GM23338 (cell line): Measurements from ENCODE around the gene LOXHD1. TPM values are rescaled to one million over a fixed set of nuclear protein-coding genes. Genes with fewer than 3 reads are reported as not detected.

Experiments used
- ATAC-seq: fragments of 200-7000 bp; cut with Tn5 transposase; 3 replicates; pipeline ENCODE4 v1.9.1; 2020
- DNase-seq: peaks from one replicate; pipeline ENCODE4 v3.0.0-alpha.2; 2015; ENCODE audit warnings: low spot score
- H2AFZ ChIP-seq: fragments of 200-600 bp; sonication (generic); 2 replicates; pipeline ENCODE4 v1.8.0; 2016; ENCODE audit warnings: antibody characterized with exemption, mild to moderate bottlenecking, moderate library complexity
- H3F3A ChIP-seq: fragments of 200-600 bp; sonication (generic); replicated peaks from 2 replicates; pipeline ENCODE4 v1.8.0; 2017; ENCODE audit warnings: antibody characterized with exemption, mixed run types, low read depth
- H3K27ac ChIP-seq: fragments of 200-600 bp; sonication (generic); 2 replicates; pipeline ENCODE4 v1.6.1; 2016; ENCODE audit warnings: low read depth
- H3K27me3 ChIP-seq: fragments of 200-600 bp; sonication (generic); 2 replicates; pipeline ENCODE4 v1.8.0; 2016; ENCODE audit warnings: mild to moderate bottlenecking, mixed run types, moderate library complexity; ENCODE audit not compliant: insufficient read depth
- H3K36me3 ChIP-seq: fragments of 200-600 bp; sonication (generic); 2 replicates; pipeline ENCODE4 v1.8.0; 2016; ENCODE audit warnings: mild to moderate bottlenecking; ENCODE audit not compliant: insufficient read depth
- H3K4me1 ChIP-seq: fragments of 200-600 bp; sonication (generic); 2 replicates; pipeline ENCODE4 v1.8.0; 2016; ENCODE audit warnings: mild to moderate bottlenecking, moderate library complexity; ENCODE audit not compliant: insufficient read depth
- H3K4me2 ChIP-seq: fragments of 200-600 bp; sonication (generic); 2 replicates; pipeline ENCODE4 v1.7.1; 2017; ENCODE audit warnings: mixed run types
- H3K4me3 ChIP-seq: fragments of 200-600 bp; sonication (generic); 2 replicates; pipeline ENCODE4 v1.6.1; 2016; ENCODE audit warnings: mixed run types
- H3K79me2 ChIP-seq: fragments of 200-600 bp; sonication (generic); replicated peaks from 2 replicates; pipeline ENCODE4 v1.8.0; 2017; ENCODE audit warnings: mild to moderate bottlenecking; ENCODE audit not compliant: insufficient read depth
- H3K9me2 ChIP-seq: fragments of 200-600 bp; sonication (generic); 2 replicates; pipeline ENCODE4 v1.8.0; 2017; ENCODE audit not compliant: insufficient read depth
- H4K20me1 ChIP-seq: fragments of 200-600 bp; sonication (generic); replicated peaks from 2 replicates; pipeline ENCODE4 v1.8.0; 2017; ENCODE audit warnings: mild to moderate bottlenecking; ENCODE audit not compliant: insufficient read depth
- H3K27ac Mint-ChIP-seq: 2 replicates; pipeline ENCODE4 v1.8.0; 2020; ENCODE audit warnings: inconsistent platforms, mild to moderate bottlenecking, moderate library complexity, mixed read lengths
- H3K27me3 Mint-ChIP-seq: 3 replicates; pipeline ENCODE4 v1.8.0; 2022; ENCODE audit warnings: low read depth, mild to moderate bottlenecking, moderate library complexity, mixed read lengths, inconsistent platforms; ENCODE audit not compliant: insufficient read depth, poor library complexity
- H3K36me3 Mint-ChIP-seq: 3 replicates; pipeline ENCODE4 v1.8.0; 2021; ENCODE audit warnings: low read depth, mild to moderate bottlenecking, inconsistent platforms, moderate library complexity, mixed read lengths
- H3K4me1 Mint-ChIP-seq: 3 replicates; pipeline ENCODE4 v1.8.0; 2020; ENCODE audit warnings: mild to moderate bottlenecking, inconsistent platforms, mixed read lengths
- H3K4me3 Mint-ChIP-seq: 3 replicates; pipeline ENCODE4 v1.8.0; 2021; ENCODE audit warnings: moderate library complexity, mild to moderate bottlenecking, inconsistent platforms, mixed read lengths
- H3K9me3 Mint-ChIP-seq: 3 replicates; pipeline ENCODE4 v1.8.0; 2020; ENCODE audit warnings: moderate library complexity, mild to moderate bottlenecking, inconsistent platforms, mixed read lengths
- CREB1 ChIP-seq: fragments of 250-450 bp; sonication (Bioruptor Pico); IDR thresholded peaks from 2 replicates; pipeline ENCODE4 v1.5.0; 2020; ENCODE audit warnings: low read depth, mild to moderate bottlenecking, moderate library complexity
- EZH2 ChIP-seq: fragments of 200-600 bp; sonication (generic); IDR thresholded peaks from one replicate; pipeline ENCODE4 v1.8.0; 2017; ENCODE audit warnings: antibody characterized with exemption, mild to moderate bottlenecking, low read depth; ENCODE audit not compliant: unreplicated experiment
- NANOG ChIP-seq: IDR thresholded peaks from 2 replicates; pipeline ENCODE4 v1.6.1; 2016; ENCODE audit warnings: antibody characterized with exemption, borderline replicate concordance
- ZNF331 ChIP-seq: fragments of 250-450 bp; sonication (Bioruptor Pico); IDR thresholded peaks from 2 replicates; pipeline ENCODE4 v1.5.0; 2020; ENCODE audit warnings: low read depth, mild to moderate bottlenecking, moderate library complexity
- polyA plus RNA-seq: library from polyadenylated mRNA; unstranded; fragments of >200 nt; fragmentation: Nextera tagmentation; extraction: Ambion mirVana; gene quantifications from 2 replicates; pipeline ENCODE4 v1.2.1, GENCODE V29; 2016
- total RNA-seq: library from RNA; depleted of rRNA; stranded (reverse); fragments of >200 nt; shearing (Covaris generic); gene quantifications from 2 replicates; pipeline ENCODE4 v1.2.3, GENCODE V29; 2014
- TF ChIP-seq, protein P1 (sequence below): fragments of 250-450 bp; sonication (Bioruptor Pico); IDR thresholded peaks from 2 replicates; pipeline ENCODE4 v1.5.0; 2020; ENCODE audit warnings: mild to moderate bottlenecking, moderate library complexity
- TF ChIP-seq, protein P2 (sequence below): IDR thresholded peaks from 2 replicates; pipeline ENCODE4 v1.6.1; 2016; ENCODE audit warnings: antibody characterized with exemption
- TF ChIP-seq, protein P3 (sequence below), 2 experiments: fragments of 200-600 bp in 1 of 2; sonication (generic) in 1 of 2; conservative IDR thresholded peaks; 2 replicates each; pipeline versions ENCODE4 v1.5.1 to v1.6.1; 2016 to 2017; ENCODE audit warnings: antibody characterized with exemption in 2 of 2, low read depth in 2 of 2, mild to moderate bottlenecking in 2 of 2, moderate library complexity in 1 of 2

The LOXHD1 gene
- total and polyA plus RNA-seq, 2 experiments from 2014 or later, result 0.17 TPM; not detected in 1

DNA sequence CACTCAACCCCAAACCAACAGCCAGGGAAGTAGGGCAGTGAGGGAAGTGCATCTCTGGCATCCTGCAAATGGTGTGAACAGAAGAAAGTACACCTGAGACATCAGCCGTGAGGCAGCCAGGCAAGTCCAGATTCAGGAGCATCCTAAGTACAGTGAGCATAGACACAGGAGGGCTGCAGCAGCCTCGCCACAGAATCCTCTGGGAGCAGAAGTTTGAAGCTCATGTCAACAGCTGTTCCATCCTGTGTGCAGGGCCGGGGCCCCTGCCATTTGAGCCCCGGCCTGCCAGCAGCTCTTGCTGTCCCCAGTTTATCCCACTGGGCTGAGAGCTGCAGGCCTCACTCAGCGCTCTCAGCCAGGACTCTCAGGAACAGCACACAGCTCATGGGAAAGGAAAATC is 14.5 kb downstream of the LOXHD1 start (continued):
- TF ChIP-seq, protein P1, sequence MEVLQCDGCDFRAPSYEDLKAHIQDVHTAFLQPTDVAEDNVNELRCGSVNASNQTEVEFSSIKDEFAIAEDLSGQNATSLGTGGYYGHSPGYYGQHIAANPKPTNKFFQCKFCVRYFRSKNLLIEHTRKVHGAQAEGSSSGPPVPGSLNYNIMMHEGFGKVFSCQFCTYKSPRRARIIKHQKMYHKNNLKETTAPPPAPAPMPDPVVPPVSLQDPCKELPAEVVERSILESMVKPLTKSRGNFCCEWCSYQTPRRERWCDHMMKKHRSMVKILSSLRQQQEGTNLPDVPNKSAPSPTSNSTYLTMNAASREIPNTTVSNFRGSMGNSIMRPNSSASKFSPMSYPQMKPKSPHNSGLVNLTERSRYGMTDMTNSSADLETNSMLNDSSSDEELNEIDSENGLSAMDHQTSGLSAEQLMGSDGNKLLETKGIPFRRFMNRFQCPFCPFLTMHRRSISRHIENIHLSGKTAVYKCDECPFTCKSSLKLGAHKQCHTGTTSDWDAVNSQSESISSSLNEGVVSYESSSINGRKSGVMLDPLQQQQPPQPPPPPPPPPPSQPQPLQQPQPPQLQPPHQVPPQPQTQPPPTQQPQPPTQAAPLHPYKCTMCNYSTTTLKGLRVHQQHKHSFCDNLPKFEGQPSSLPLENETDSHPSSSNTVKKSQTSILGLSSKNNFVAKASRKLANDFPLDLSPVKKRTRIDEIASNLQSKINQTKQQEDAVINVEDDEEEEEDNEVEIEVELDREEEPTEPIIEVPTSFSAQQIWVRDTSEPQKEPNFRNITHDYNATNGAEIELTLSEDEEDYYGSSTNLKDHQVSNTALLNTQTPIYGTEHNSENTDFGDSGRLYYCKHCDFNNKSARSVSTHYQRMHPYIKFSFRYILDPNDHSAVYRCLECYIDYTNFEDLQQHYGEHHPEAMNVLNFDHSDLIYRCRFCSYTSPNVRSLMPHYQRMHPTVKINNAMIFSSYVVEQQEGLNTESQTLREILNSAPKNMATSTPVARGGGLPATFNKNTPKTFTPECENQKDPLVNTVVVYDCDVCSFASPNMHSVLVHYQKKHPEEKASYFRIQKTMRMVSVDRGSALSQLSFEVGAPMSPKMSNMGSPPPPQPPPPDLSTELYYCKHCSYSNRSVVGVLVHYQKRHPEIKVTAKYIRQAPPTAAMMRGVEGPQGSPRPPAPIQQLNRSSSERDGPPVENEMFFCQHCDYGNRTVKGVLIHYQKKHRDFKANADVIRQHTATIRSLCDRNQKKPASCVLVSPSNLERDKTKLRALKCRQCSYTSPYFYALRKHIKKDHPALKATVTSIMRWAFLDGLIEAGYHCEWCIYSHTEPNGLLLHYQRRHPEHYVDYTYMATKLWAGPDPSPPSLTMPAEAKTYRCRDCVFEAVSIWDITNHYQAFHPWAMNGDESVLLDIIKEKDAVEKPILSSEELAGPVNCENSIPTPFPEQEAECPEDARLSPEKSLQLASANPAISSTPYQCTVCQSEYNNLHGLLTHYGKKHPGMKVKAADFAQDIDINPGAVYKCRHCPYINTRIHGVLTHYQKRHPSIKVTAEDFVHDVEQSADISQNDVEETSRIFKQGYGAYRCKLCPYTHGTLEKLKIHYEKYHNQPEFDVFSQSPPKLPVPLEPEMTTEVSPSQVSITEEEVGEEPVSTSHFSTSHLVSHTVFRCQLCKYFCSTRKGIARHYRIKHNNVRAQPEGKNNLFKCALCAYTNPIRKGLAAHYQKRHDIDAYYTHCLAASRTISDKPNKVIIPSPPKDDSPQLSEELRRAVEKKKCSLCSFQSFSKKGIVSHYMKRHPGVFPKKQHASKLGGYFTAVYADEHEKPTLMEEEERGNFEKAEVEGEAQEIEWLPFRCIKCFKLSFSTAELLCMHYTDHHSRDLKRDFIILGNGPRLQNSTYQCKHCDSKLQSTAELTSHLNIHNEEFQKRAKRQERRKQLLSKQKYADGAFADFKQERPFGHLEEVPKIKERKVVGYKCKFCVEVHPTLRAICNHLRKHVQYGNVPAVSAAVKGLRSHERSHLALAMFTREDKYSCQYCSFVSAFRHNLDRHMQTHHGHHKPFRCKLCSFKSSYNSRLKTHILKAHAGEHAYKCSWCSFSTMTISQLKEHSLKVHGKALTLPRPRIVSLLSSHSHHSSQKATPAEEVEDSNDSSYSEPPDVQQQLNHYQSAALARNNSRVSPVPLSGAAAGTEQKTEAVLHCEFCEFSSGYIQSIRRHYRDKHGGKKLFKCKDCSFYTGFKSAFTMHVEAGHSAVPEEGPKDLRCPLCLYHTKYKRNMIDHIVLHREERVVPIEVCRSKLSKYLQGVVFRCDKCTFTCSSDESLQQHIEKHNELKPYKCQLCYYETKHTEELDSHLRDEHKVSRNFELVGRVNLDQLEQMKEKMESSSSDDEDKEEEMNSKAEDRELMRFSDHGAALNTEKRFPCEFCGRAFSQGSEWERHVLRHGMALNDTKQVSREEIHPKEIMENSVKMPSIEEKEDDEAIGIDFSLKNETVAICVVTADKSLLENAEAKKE, result no peak
- TF ChIP-seq EZH2 (no peak), CREB1 (CRISPR knock-in tag) (no peak), NANOG (no peak), ZNF331 (CRISPR knock-in tag) (no peak)
- TF ChIP-seq, protein P2, sequence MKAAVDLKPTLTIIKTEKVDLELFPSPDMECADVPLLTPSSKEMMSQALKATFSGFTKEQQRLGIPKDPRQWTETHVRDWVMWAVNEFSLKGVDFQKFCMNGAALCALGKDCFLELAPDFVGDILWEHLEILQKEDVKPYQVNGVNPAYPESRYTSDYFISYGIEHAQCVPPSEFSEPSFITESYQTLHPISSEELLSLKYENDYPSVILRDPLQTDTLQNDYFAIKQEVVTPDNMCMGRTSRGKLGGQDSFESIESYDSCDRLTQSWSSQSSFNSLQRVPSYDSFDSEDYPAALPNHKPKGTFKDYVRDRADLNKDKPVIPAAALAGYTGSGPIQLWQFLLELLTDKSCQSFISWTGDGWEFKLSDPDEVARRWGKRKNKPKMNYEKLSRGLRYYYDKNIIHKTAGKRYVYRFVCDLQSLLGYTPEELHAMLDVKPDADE, result no peak

DNA sequence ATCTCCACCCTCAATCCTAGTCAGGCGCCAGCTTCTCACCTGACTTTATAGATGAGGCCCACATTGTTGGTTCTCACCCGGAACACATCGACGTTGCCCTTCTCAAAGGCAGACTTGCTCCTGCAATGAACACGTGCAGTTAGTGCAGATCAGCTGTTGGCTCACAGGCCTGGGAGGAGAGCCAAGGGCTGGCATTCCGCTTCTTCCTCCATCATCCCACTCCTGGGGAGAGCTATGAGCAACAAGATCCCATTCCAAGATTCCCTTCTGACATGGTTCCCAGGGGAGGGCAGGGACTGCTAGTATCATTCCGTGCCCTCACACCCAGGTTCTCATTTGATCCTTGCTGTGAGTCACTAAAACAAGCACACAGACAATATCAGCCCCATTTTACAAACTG is 15.1 kb downstream of the LOXHD1 start:
- Histone ChIP-seq H3K79me2 (no peaks in the 10 kb centered on the region), H3K4me3 (no peak overlapping the region), H2AFZ (no peak overlapping the region), H3K36me3 (no peaks in the 10 kb centered on the region), H3F3A (no peaks in the 10 kb centered on the region), H4K20me1 (no peaks in the 10 kb centered on the region), H3K9me2 (no peaks in the 10 kb centered on the region), H3K4me2 (no peak overlapping the region), H3K4me1 (no peaks in the 10 kb centered on the region), H3K27ac (no peak overlapping the region), H3K27me3 (no peaks in the 10 kb centered on the region)
- Mint-ChIP-seq H3K9me3 (no peaks in the 10 kb centered on the region), H3K4me1 (no peaks in the 10 kb centered on the region), H3K4me3 (no peak overlapping the region), H3K36me3 (no peaks in the 10 kb centered on the region), H3K27me3 (peaks cover 2% of the 10 kb centered on the region), H3K27ac (no peak overlapping the region)
- no peak for ATAC-seq
- no peak for DNase-seq
- TF ChIP-seq, protein P3, sequence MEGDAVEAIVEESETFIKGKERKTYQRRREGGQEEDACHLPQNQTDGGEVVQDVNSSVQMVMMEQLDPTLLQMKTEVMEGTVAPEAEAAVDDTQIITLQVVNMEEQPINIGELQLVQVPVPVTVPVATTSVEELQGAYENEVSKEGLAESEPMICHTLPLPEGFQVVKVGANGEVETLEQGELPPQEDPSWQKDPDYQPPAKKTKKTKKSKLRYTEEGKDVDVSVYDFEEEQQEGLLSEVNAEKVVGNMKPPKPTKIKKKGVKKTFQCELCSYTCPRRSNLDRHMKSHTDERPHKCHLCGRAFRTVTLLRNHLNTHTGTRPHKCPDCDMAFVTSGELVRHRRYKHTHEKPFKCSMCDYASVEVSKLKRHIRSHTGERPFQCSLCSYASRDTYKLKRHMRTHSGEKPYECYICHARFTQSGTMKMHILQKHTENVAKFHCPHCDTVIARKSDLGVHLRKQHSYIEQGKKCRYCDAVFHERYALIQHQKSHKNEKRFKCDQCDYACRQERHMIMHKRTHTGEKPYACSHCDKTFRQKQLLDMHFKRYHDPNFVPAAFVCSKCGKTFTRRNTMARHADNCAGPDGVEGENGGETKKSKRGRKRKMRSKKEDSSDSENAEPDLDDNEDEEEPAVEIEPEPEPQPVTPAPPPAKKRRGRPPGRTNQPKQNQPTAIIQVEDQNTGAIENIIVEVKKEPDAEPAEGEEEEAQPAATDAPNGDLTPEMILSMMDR (conservative IDR thresholded peaks at IDR 0.05; ENCODE audit: low read depth in 2 of 2), result no peak
- TF ChIP-seq, protein P2, result no peak
